Measurements from ENCODE around the gene PAQR8. TPM values are rescaled to one million over a fixed set of nuclear protein-coding genes. Genes with fewer than 3 reads are reported as not detected.

PAQR8 gene
- polyA plus RNA-seq, 1 of the 3 experiments (the other 2 are of a cell fraction), result 2.3 TPM

DNA sequence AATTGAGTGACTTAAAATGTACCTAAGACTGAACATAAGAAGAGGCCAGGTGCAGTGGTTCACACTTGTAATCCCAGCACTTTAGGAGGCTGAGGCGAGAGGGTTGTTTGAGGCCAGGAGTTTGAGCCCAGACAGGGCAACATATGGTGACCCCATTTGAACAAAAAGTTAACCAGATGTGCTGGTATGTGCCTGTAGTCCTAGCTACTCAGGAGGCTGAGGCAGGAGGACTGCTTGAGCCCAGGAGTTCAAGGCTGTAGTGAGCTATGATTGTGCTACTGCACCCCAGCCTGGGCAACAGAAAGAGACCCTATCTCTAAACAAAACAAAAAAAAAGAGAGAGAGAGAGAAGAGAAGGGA, 10.1 kb upstream of the PAQR8 start:
- Histone ChIP-seq H3F3A (replicated peaks; ENCODE audit: insufficient read depth) (peaks cover 14% of the 10 kb centered on the region), H3K27ac (ENCODE audit: low read depth in 2 of 2, low read length in 1 of 2) (peak overlapping the region in 1 of 2 experiments; percentile 72; a peak in 2 of 4 replicates), H2AFZ (ENCODE audit: low read depth) (0 out of 2 replicates have a peak overlapping the region, but pooled peaks have one; percentile 3), H3K27me3 (ENCODE audit: insufficient read depth) (no peaks in the 10 kb centered on the region), H3K9me2 (no peaks in the 10 kb centered on the region), H3K4me2 (peak overlapping the region; percentile 9), H3K36me3 (replicated peaks in 1 of 2; ENCODE audit: control insufficient read depth in 1 of 2, insufficient read depth in 2 of 2, low read length in 1 of 2) (no peaks in the 10 kb centered on the region), H3K9me3 (no peaks in the 10 kb centered on the region), H3K4me1 (ENCODE audit: control insufficient read depth in 1 of 2, insufficient read depth in 2 of 2, low read depth in 1 of 2, low read length in 1 of 2) (peaks cover 0 to 2% of the 10 kb centered on the region in 2 experiments; a peak in 1 of 4 replicates), H3K79me2 (ENCODE audit: insufficient read depth) (no peaks in the 10 kb centered on the region), H4K20me1 (ENCODE audit: insufficient read depth) (no peaks in the 10 kb centered on the region), H3K4me3 (ENCODE audit: low read depth in 2 of 2, low read length in 1 of 2) (no peak overlapping the region), H3K9ac (peak overlapping the region; percentile 31; the same call in 1 of the 2 replicates)
- no CpG with 5 or more reads among the region's 1 CpG for WGBS (ENCODE audit: low lambda C conversion rate)
- TF ChIP-seq GATA2 (CRISPR knock-in tag; IDR thresholded peaks at IDR 0.05) (no peak), TEAD4 (IDR thresholded peaks at IDR 0.05; ENCODE audit: borderline replicate concordance, insufficient read depth) (no peak), MAX (IDR thresholded peaks at IDR 0.05; ENCODE audit: low read depth) (no peak), MXI1 (IDR thresholded peaks at IDR 0.05; ENCODE audit: low read depth, low read length) (no peak), FOSL2 (IDR thresholded peaks at IDR 0.05; ENCODE audit: borderline replicate concordance, low read depth) (no peak)
- TF ChIP-seq, protein P1, sequence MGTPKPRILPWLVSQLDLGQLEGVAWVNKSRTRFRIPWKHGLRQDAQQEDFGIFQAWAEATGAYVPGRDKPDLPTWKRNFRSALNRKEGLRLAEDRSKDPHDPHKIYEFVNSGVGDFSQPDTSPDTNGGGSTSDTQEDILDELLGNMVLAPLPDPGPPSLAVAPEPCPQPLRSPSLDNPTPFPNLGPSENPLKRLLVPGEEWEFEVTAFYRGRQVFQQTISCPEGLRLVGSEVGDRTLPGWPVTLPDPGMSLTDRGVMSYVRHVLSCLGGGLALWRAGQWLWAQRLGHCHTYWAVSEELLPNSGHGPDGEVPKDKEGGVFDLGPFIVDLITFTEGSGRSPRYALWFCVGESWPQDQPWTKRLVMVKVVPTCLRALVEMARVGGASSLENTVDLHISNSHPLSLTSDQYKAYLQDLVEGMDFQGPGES (IDR thresholded peaks at IDR 0.05; ENCODE audit: low read depth, low read length), result no peak
- DNase-seq, result no peak
- CTCF ChIA-PET, result interaction anchor here (0.8 to 1.5 kb wide), 4 partner anchors 10 to 117 kb away, joined by 3 to 6 read pairs (median 4); partner anchors contain the start of gene PAQR8
- POLR2A ChIA-PET, result no interaction called here

DNA sequence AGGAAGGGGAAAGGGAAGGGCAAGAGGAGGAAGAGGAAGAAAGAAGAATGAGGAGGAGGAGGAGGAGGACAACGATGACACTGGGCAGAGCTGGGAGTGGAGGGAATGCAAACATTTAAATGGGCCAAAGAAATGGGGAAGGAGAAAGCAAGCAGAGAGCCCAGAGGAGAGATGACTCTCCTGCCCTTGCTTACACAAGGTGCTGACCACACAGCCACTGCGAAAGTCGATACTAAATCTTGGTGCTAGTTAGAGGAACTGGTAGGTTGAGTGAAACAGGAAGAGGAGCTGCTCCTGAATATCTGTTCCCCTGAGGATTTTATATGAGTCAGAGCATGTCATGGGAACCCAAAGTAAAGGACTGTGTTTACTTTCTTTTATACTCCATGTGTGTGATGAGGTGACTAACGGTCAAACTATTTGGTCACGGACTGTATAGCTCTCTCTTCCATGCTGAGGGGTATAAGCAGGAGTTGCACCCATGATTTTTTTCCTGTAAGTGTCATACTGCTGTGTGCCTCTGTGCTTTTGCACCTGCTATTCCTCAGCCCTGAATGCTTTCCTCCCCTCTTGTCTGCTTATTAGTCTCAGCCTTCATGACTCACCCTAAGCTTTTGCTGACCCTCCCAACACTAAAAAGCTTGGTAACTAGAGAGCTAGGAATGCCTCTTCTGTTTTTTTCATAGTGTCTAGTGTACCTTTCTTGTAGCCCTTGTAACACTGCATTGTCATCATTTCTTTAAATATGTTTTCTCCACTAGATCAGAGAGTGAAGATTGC, 9.5 kb upstream of the PAQR8 start:
- Histone ChIP-seq H3K27ac (ENCODE audit: low read depth in 2 of 2, low read length in 1 of 2) (peak overlapping the region in 1 of 2 experiments; percentile 72; a peak in 2 of 4 replicates), H3K79me2 (ENCODE audit: insufficient read depth) (no peaks in the 10 kb centered on the region), H3K4me2 (peak overlapping the region; percentile 9), H2AFZ (ENCODE audit: low read depth) (0 out of 2 replicates have a peak overlapping the region, but pooled peaks have one; percentile 3), H3K36me3 (replicated peaks in 1 of 2; ENCODE audit: control insufficient read depth in 1 of 2, insufficient read depth in 2 of 2, low read length in 1 of 2) (no peaks in the 10 kb centered on the region), H3K4me1 (ENCODE audit: control insufficient read depth in 1 of 2, insufficient read depth in 2 of 2, low read depth in 1 of 2, low read length in 1 of 2) (peaks cover 0 to 2% of the 10 kb centered on the region in 2 experiments; a peak in 1 of 4 replicates), H3K4me3 (ENCODE audit: low read depth in 2 of 2, low read length in 1 of 2) (no peak overlapping the region), H3K9me3 (no peaks in the 10 kb centered on the region), H3K9me2 (no peaks in the 10 kb centered on the region), H3K9ac (peak overlapping the region; percentile 31; the same call in 1 of the 2 replicates), H3F3A (replicated peaks; ENCODE audit: insufficient read depth) (peaks cover 14% of the 10 kb centered on the region), H3K27me3 (ENCODE audit: insufficient read depth) (no peaks in the 10 kb centered on the region), H4K20me1 (ENCODE audit: insufficient read depth) (no peaks in the 10 kb centered on the region)
- ChIA-PET CTCF (interaction anchor here (1.0 to 1.5 kb wide), 2 partner anchors 10 to 118 kb away, joined by 4 to 6 read pairs; partner anchors contain the start of gene PAQR8), POLR2A (no interaction called here)
- DNase-seq, result no peak
- TF ChIP-seq MAX (IDR thresholded peaks at IDR 0.05; ENCODE audit: low read depth), result peak; percentile 54; the same call in 1 of the 2 replicates
- TF ChIP-seq, protein P2, sequence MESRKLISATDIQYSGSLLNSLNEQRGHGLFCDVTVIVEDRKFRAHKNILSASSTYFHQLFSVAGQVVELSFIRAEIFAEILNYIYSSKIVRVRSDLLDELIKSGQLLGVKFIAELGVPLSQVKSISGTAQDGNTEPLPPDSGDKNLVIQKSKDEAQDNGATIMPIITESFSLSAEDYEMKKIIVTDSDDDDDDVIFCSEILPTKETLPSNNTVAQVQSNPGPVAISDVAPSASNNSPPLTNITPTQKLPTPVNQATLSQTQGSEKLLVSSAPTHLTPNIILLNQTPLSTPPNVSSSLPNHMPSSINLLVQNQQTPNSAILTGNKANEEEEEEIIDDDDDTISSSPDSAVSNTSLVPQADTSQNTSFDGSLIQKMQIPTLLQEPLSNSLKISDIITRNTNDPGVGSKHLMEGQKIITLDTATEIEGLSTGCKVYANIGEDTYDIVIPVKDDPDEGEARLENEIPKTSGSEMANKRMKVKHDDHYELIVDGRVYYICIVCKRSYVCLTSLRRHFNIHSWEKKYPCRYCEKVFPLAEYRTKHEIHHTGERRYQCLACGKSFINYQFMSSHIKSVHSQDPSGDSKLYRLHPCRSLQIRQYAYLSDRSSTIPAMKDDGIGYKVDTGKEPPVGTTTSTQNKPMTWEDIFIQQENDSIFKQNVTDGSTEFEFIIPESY (IDR thresholded peaks at IDR 0.05; ENCODE audit: borderline replicate concordance, low read depth), result no peak
- no peak for TF ChIP-seq USF1 (IDR thresholded peaks at IDR 0.05; ENCODE audit: borderline replicate concordance, low read depth)
- TF ChIP-seq CTCF (IDR thresholded peaks at IDR 0.05), result no peak
- TF ChIP-seq TCF12 (IDR thresholded peaks at IDR 0.05), result peak; percentile 64
- TF ChIP-seq JUND (IDR thresholded peaks at IDR 0.05), result peak; percentile 69
- no peak for TF ChIP-seq TEAD4 (IDR thresholded peaks at IDR 0.05; ENCODE audit: borderline replicate concordance, insufficient read depth)
- TF ChIP-seq POLR2AphosphoS5 (IDR thresholded peaks at IDR 0.05; ENCODE audit: low read depth, low read length), result no peak
- no peak for TF ChIP-seq CHD2 (IDR thresholded peaks at IDR 0.05; ENCODE audit: low read length, partially characterized antibody)
- no peak for TF ChIP-seq SMC3 (IDR thresholded peaks at IDR 0.05; ENCODE audit: low read depth, low read length)
- no peak for TF ChIP-seq FOXJ3 (CRISPR knock-in tag; IDR thresholded peaks at IDR 0.05)
- TF ChIP-seq FOSL2 (IDR thresholded peaks at IDR 0.05; ENCODE audit: borderline replicate concordance, low read depth), result peak; percentile 76; the same call in 1 of the 2 replicates
- 28% methylated on average over 5 of the region's 5 CpGs for WGBS (ENCODE audit: low lambda C conversion rate)
